ENCODE measurements around the gene MON1B.

Gene MON1B

GRCh38 chr16:77213542-77214106 is 22.6 kb downstream of the MON1B start:
- H3K4me3 ChIP-seq (ENCODE audit: insufficient read depth, low read depth, low read length): no peak overlapping the region
- WGBS, 2 experiments: 96% methylated on average over 15 of the region's 15 CpGs
- no peaks in the 10 kb centered on the region for H3K9me3 ChIP-seq (ENCODE audit: control insufficient read depth, low read length)
- H3K27me3 ChIP-seq (ENCODE audit: control insufficient read depth, insufficient read depth, low read length, poor library complexity, severe bottlenecking): no peaks in the 10 kb centered on the region
- no peaks in the 10 kb centered on the region for H3K4me1 ChIP-seq (ENCODE audit: control insufficient read depth, insufficient read depth, low read length)
- no peak overlapping the region for H3K27ac ChIP-seq (ENCODE audit: insufficient read depth, low read depth, low read length, poor library complexity, severe bottlenecking)
- H3K36me3 ChIP-seq (ENCODE audit: control insufficient read depth, insufficient read depth, low read length): no peaks in the 10 kb centered on the region

- H3K9me3 ChIP-seq (ENCODE audit: control insufficient read depth, low read length): no peaks in the 10 kb centered on the region
- no peaks in the 10 kb centered on the region for H3K36me3 ChIP-seq (ENCODE audit: control insufficient read depth, insufficient read depth, low read length)
- no peaks in the 10 kb centered on the region for H3K4me1 ChIP-seq (ENCODE audit: control insufficient read depth, insufficient read depth, low read length)
- H3K27ac ChIP-seq (ENCODE audit: insufficient read depth, low read depth, low read length, poor library complexity, severe bottlenecking): no peak overlapping the region
- H3K4me3 ChIP-seq (ENCODE audit: insufficient read depth, low read depth, low read length): no peak overlapping the region
- H3K27me3 ChIP-seq (ENCODE audit: control insufficient read depth, insufficient read depth, low read length, poor library complexity, severe bottlenecking): no peaks in the 10 kb centered on the region
- 93 to 95% methylated on average over 11 of the region's 12 CpGs for WGBS, 2 experiments
These were observed 23.6 kb downstream of the MON1B start for GRCh38 chr16:77214411-77215138.

GRCh38 chr16:77219437-77219836 is 28.4 kb downstream of the MON1B start:
- Histone ChIP-seq H3K4me3 (ENCODE audit: insufficient read depth, low read depth, low read length) (no peak overlapping the region), H3K27me3 (ENCODE audit: control insufficient read depth, insufficient read depth, low read length, poor library complexity, severe bottlenecking) (no peaks in the 10 kb centered on the region), H3K9me3 (ENCODE audit: control insufficient read depth, low read length) (no peaks in the 10 kb centered on the region), H3K4me1 (ENCODE audit: control insufficient read depth, insufficient read depth, low read length) (no peaks in the 10 kb centered on the region), H3K36me3 (ENCODE audit: control insufficient read depth, insufficient read depth, low read length) (no peaks in the 10 kb centered on the region), H3K27ac (ENCODE audit: insufficient read depth, low read depth, low read length, poor library complexity, severe bottlenecking) (no peak overlapping the region)
- WGBS, 2 experiments: 93 to 95% methylated on average over 3 of the region's 3 CpGs

- H3K27me3 ChIP-seq (ENCODE audit: control insufficient read depth, insufficient read depth, low read length, poor library complexity, severe bottlenecking): no peaks in the 10 kb centered on the region
- no peaks in the 10 kb centered on the region for H3K4me1 ChIP-seq (ENCODE audit: control insufficient read depth, insufficient read depth, low read length)
- H3K27ac ChIP-seq (ENCODE audit: insufficient read depth, low read depth, low read length, poor library complexity, severe bottlenecking): no peak overlapping the region
- no peak overlapping the region for H3K4me3 ChIP-seq (ENCODE audit: insufficient read depth, low read depth, low read length)
- WGBS, 2 experiments: 26 to 36% methylated on average over 3 of the region's 3 CpGs
- H3K36me3 ChIP-seq (ENCODE audit: control insufficient read depth, insufficient read depth, low read length): no peaks in the 10 kb centered on the region
- H3K9me3 ChIP-seq (ENCODE audit: control insufficient read depth, low read length): no peaks in the 10 kb centered on the region
These were observed 29.4 kb downstream of the MON1B start for GRCh38 chr16:77220427-77220826.

- H3K9me3 ChIP-seq (ENCODE audit: control insufficient read depth, low read length): no peaks in the 10 kb centered on the region
- no peaks in the 10 kb centered on the region for H3K27me3 ChIP-seq (ENCODE audit: control insufficient read depth, insufficient read depth, low read length, poor library complexity, severe bottlenecking)
- no peaks in the 10 kb centered on the region for H3K4me1 ChIP-seq (ENCODE audit: control insufficient read depth, insufficient read depth, low read length)
- 82 to 98% methylated on average over 4 of the region's 4 CpGs for WGBS, 2 experiments
- no peak overlapping the region for H3K4me3 ChIP-seq (ENCODE audit: insufficient read depth, low read depth, low read length)
- H3K36me3 ChIP-seq (ENCODE audit: control insufficient read depth, insufficient read depth, low read length): no peaks in the 10 kb centered on the region
- H3K27ac ChIP-seq (ENCODE audit: insufficient read depth, low read depth, low read length, poor library complexity, severe bottlenecking): no peak overlapping the region
These were observed 30.5 kb downstream of the MON1B start for GRCh38 chr16:77221482-77221881.

GRCh38 chr16:77223184-77223583 is 32.2 kb downstream of the MON1B start:
- Histone ChIP-seq H3K9me3 (ENCODE audit: control insufficient read depth, low read length) (no peaks in the 10 kb centered on the region), H3K4me1 (ENCODE audit: control insufficient read depth, insufficient read depth, low read length) (no peaks in the 10 kb centered on the region), H3K36me3 (ENCODE audit: control insufficient read depth, insufficient read depth, low read length) (no peaks in the 10 kb centered on the region), H3K4me3 (ENCODE audit: insufficient read depth, low read depth, low read length) (no peak overlapping the region), H3K27me3 (ENCODE audit: control insufficient read depth, insufficient read depth, low read length, poor library complexity, severe bottlenecking) (no peaks in the 10 kb centered on the region), H3K27ac (ENCODE audit: insufficient read depth, low read depth, low read length, poor library complexity, severe bottlenecking) (no peak overlapping the region)
- 64 to 68% methylated on average over 10 of the region's 10 CpGs for WGBS, 2 experiments

- WGBS, 2 experiments: 97 to 98% methylated on average over 3 of the region's 3 CpGs
These were observed 34.2 kb downstream of the MON1B start for GRCh38 chr16:77225182-77225581.

GRCh38 chr16:77227745-77228144 is 36.8 kb downstream of the MON1B start:
- Histone ChIP-seq H3K27me3 (ENCODE audit: control insufficient read depth, insufficient read depth, low read length, poor library complexity, severe bottlenecking) (no peaks in the 10 kb centered on the region), H3K9me3 (ENCODE audit: control insufficient read depth, low read length) (no peaks in the 10 kb centered on the region), H3K36me3 (ENCODE audit: control insufficient read depth, insufficient read depth, low read length) (no peaks in the 10 kb centered on the region), H3K27ac (ENCODE audit: insufficient read depth, low read depth, low read length, poor library complexity, severe bottlenecking) (no peak overlapping the region), H3K4me3 (ENCODE audit: insufficient read depth, low read depth, low read length) (no peak overlapping the region), H3K4me1 (ENCODE audit: control insufficient read depth, insufficient read depth, low read length) (no peaks in the 10 kb centered on the region)
- 90 to 93% methylated on average over 5 of the region's 5 CpGs for WGBS, 2 experiments

More at GRCh38 chr16:77225182-77225581, 34.2 kb downstream of the MON1B start:
- Histone ChIP-seq H3K4me3 (ENCODE audit: insufficient read depth, low read depth, low read length) (no peak overlapping the region), H3K27ac (ENCODE audit: insufficient read depth, low read depth, low read length, poor library complexity, severe bottlenecking) (no peak overlapping the region), H3K9me3 (ENCODE audit: control insufficient read depth, low read length) (no peaks in the 10 kb centered on the region), H3K36me3 (ENCODE audit: control insufficient read depth, insufficient read depth, low read length) (no peaks in the 10 kb centered on the region), H3K4me1 (ENCODE audit: control insufficient read depth, insufficient read depth, low read length) (no peaks in the 10 kb centered on the region), H3K27me3 (ENCODE audit: control insufficient read depth, insufficient read depth, low read length, poor library complexity, severe bottlenecking) (no peaks in the 10 kb centered on the region)

- no peaks in the 10 kb centered on the region for H3K9me3 ChIP-seq (ENCODE audit: control insufficient read depth, low read length)
- H3K27me3 ChIP-seq (ENCODE audit: control insufficient read depth, insufficient read depth, low read length, poor library complexity, severe bottlenecking): no peaks in the 10 kb centered on the region
- H3K4me1 ChIP-seq (ENCODE audit: control insufficient read depth, insufficient read depth, low read length): no peaks in the 10 kb centered on the region
- no peak overlapping the region for H3K4me3 ChIP-seq (ENCODE audit: insufficient read depth, low read depth, low read length)
- no peaks in the 10 kb centered on the region for H3K36me3 ChIP-seq (ENCODE audit: control insufficient read depth, insufficient read depth, low read length)
- WGBS, 2 experiments: 94 to 95% methylated on average over 2 of the region's 3 CpGs
- no peak overlapping the region for H3K27ac ChIP-seq (ENCODE audit: insufficient read depth, low read depth, low read length, poor library complexity, severe bottlenecking)
These were observed 40.1 kb downstream of the MON1B start for GRCh38 chr16:77231047-77231446.

- no peak overlapping the region for H3K4me3 ChIP-seq (ENCODE audit: insufficient read depth, low read depth, low read length)
- H3K4me1 ChIP-seq (ENCODE audit: control insufficient read depth, insufficient read depth, low read length): no peaks in the 10 kb centered on the region
- WGBS, 2 experiments: 87 to 94% methylated on average over 9 of the region's 9 CpGs
- no peak overlapping the region for H3K27ac ChIP-seq (ENCODE audit: insufficient read depth, low read depth, low read length, poor library complexity, severe bottlenecking)
- H3K36me3 ChIP-seq (ENCODE audit: control insufficient read depth, insufficient read depth, low read length): no peaks in the 10 kb centered on the region
- H3K27me3 ChIP-seq (ENCODE audit: control insufficient read depth, insufficient read depth, low read length, poor library complexity, severe bottlenecking): peaks cover 6% of the 10 kb centered on the region
- no peaks in the 10 kb centered on the region for H3K9me3 ChIP-seq (ENCODE audit: control insufficient read depth, low read length)
These were observed 43.0 kb downstream of the MON1B start for GRCh38 chr16:77233799-77234519.
